GM12864 (cell line): ENCODE data around the gene CAP2.
"Not testable (repeated sequence)": the region's sequence is repeated elsewhere in the genome, so short reads cannot be mapped to it uniquely, and the experiment has no call there.

ENCODE experiments used
- DNase-seq: peaks from one replicate; pipeline ENCODE4 v3.0.0-alpha.2; 2011; ENCODE audit warnings: low read depth
- H3K4me3 ChIP-seq: 2 replicates; pipeline ENCODE4 v1.5.1; 2011; ENCODE audit warnings: mild to moderate bottlenecking, low read depth, low read length, control low read depth
- CTCF ChIP-seq: IDR thresholded peaks from 2 replicates; pipeline ENCODE4 v1.5.1; 2011; ENCODE audit warnings: low read depth, mild to moderate bottlenecking, moderate library complexity, low read length, control low read depth, inconsistent platforms; ENCODE audit errors: missing control alignments

CAP2 gene

GRCh38 chr6:17439243-17439993 is 46.0 kb downstream of the CAP2 start:
- DNase-seq = no peak
- no peak overlapping the region for H3K4me3 ChIP-seq
- TF ChIP-seq CTCF = no peak

- H3K4me3 ChIP-seq, DNase-seq: not testable (repeated sequence)
Measured at GRCh38 chr6:17440811-17441210, 47.4 kb downstream of the CAP2 start.

GRCh38 chr6:17442196-17442595 is 48.8 kb downstream of the CAP2 start:
- H3K4me3 ChIP-seq = no peak overlapping the region
- DNase-seq = no peak
- TF ChIP-seq CTCF = no peak

GRCh38 chr6:17446713-17447112 is 53.3 kb downstream of the CAP2 start:
- no peak for TF ChIP-seq CTCF
- DNase-seq = no peak
- no peak overlapping the region for H3K4me3 ChIP-seq

GRCh38 chr6:17448165-17448564 is 54.8 kb downstream of the CAP2 start:
- no peak overlapping the region for H3K4me3 ChIP-seq
- DNase-seq = no peak
- TF ChIP-seq CTCF = no peak

GRCh38 chr6:17450397-17450796 is 57.0 kb downstream of the CAP2 start:
- TF ChIP-seq CTCF = no peak
- no peak overlapping the region for H3K4me3 ChIP-seq
- no peak for DNase-seq

GRCh38 chr6:17450832-17451231 is 57.4 kb downstream of the CAP2 start:
- TF ChIP-seq CTCF = no peak
- H3K4me3 ChIP-seq = no peak overlapping the region
- no peak for DNase-seq
